Stomach (tissue), 9 donors: ENCODE results near the gene BAG3. TPM values are rescaled to one million over a fixed set of nuclear protein-coding genes. Genes with fewer than 3 reads are reported as not detected.

Source experiments
- DNase-seq, 2 donors: peaks; one replicate each; pipeline versions ENCODE4 v3.0.0 to v3.0.0-alpha.2; 2013 to 2019
- H3K27ac ChIP-seq, 5 donors: fragments of 200-600 bp in 4 of 5; sonication (generic) in 4 of 5; one replicate each; pipeline ENCODE4 v1.5.1; 2013 to 2019; ENCODE audit warnings: mild to moderate bottlenecking in 1 of 5, moderate library complexity in 1 of 5
- H3K27me3 ChIP-seq, 3 donors: fragments of 200-600 bp; sonication (generic); one replicate each; pipeline ENCODE4 v1.5.1; 2017 to 2019; ENCODE audit warnings: mixed run types in 1 of 3
- H3K36me3 ChIP-seq, 4 donors: fragments of 200-600 bp; sonication (generic); 1 replicate in 3 of 4; 2 replicates in 1 of 4; pipeline ENCODE4 v1.5.1; 2016 to 2019
- H3K4me1 ChIP-seq, 4 donors: fragments of 200-600 bp; sonication (generic); one replicate each; pipeline ENCODE4 v1.5.1; 2016 to 2019
- H3K4me3 ChIP-seq, 4 donors: fragments of 200-600 bp; sonication (generic) in 3 of 4; one replicate each; pipeline ENCODE4 v1.5.1; 2016 to 2019; ENCODE audit warnings: mild to moderate bottlenecking in 1 of 4
- H3K9me3 ChIP-seq, 4 donors: fragments of 200-600 bp; sonication (generic); one replicate each; pipeline ENCODE4 v1.5.1; 2016 to 2019
- EP300 ChIP-seq: sonication (generic); formaldehyde crosslinking; IDR thresholded peaks from one replicate; pipeline ENCODE4 v1.6.1; 2017; ENCODE audit warnings: antibody characterized with exemption
- POLR2A ChIP-seq, 4 donors: fragments of 450-650 bp; IDR thresholded peaks; one replicate each; pipeline ENCODE4 v1.6.1; 2016; ENCODE audit warnings: antibody characterized with exemption in 4 of 4, control low read depth in 2 of 4, mild to moderate bottlenecking in 1 of 4, moderate library complexity in 1 of 4
- POLR2AphosphoS5 ChIP-seq, 3 donors: sonication (generic); formaldehyde crosslinking; IDR thresholded peaks; one replicate each; pipeline ENCODE4 v1.6.1; 2016; ENCODE audit warnings: antibody characterized with exemption in 3 of 3
- WGBS, 5 donors: extraction: QIAGEN DNeasy Blood & Tissue Kit in 3 of 5; methylation state at CpG; one replicate each; pipeline versions ENCODE4 v1.1.5 to v1.1.7; 2013 to 2018; 5-methylcytosine and 5-hydroxymethylcytosine counted together
- intact Hi-C: fragments of 100-400 bp; cut with DNase I; formaldehyde crosslinking; loops from one replicate; pipeline ENCODE4 v1.15.1; 2023; ENCODE audit warnings: low total_unique reads
- polyA plus RNA-seq, 3 donors: library from polyadenylated mRNA; stranded (reverse); fragments of 200-250 nt; gene quantifications; one replicate each; pipeline ENCODE4 v1.2.3, GENCODE V29; 2013
- total RNA-seq, 5 donors: library from RNA; depleted of rRNA; stranded (reverse); fragments of >200 nt; gene quantifications; one replicate each; pipeline versions ENCODE4 v1.1.0 to v1.2.3, GENCODE V29; 2014 to 2016
- TF ChIP-seq, protein P1 (sequence below), 7 experiments: fragments of 450-650 bp in 4 of 7; fragments of 200-600 bp in 3 of 7; sonication (generic) in 3 of 7; IDR thresholded peaks; one replicate each; pipeline ENCODE4 v1.5.1; 2016 to 2019; ENCODE audit warnings: antibody characterized with exemption in 7 of 7, control low read depth in 2 of 7, mild to moderate bottlenecking in 1 of 7
- donor health status: healthy with polysubstance abuse.
- donor health status: Bipolar disorder and iron deficiency.
- donor health status: healthy.

Gene BAG3
- total and polyA plus RNA-seq, 8 donors = 8.4 to 113 (median 27.3) TPM

DNA sequence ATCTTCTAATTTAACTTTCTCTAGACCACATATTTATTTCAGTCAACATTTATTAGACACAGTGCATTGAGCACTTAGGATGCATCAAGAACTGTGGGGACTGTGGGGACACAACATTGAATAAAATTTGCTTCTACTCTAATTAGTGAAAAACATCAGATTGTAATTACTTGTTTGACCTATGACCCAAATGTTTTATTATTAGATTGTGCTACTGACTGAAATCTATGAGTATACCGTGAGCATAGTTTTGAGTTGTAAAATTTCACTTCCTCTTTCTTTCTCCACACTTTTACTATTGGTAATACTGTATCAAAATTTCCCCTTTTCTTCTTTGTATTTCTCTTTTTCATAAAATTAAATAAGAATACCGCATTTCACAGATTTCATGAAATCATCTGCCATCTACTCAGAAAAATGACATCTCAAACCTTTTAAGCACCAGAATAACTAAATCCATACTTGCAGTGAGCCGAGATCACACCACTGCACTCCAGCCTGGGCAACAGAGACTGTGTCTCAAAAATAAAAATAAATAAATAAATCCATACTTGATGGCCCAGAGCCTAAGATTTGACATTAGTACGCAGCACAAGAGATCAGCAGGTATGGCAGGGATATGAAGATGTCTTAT is 49.3 kb downstream of the BAG3 start:
- 82 to 87% (median 84%) methylated on average over 4 of the region's 4 CpGs for WGBS, 5 donors
- no peak for DNase-seq
- Histone ChIP-seq H3K4me3 (no peak overlapping the region), H3K4me1 (peaks cover 0 to 4% (median 0%) of the 10 kb centered on the region in 4 donors), H3K9me3 (no peaks in the 10 kb centered on the region), H3K36me3 (no peaks in the 10 kb centered on the region), H3K27me3 (no peaks in the 10 kb centered on the region), H3K27ac (no peak overlapping the region)
- TF ChIP-seq EP300 = no peak
- TF ChIP-seq, protein P1, sequence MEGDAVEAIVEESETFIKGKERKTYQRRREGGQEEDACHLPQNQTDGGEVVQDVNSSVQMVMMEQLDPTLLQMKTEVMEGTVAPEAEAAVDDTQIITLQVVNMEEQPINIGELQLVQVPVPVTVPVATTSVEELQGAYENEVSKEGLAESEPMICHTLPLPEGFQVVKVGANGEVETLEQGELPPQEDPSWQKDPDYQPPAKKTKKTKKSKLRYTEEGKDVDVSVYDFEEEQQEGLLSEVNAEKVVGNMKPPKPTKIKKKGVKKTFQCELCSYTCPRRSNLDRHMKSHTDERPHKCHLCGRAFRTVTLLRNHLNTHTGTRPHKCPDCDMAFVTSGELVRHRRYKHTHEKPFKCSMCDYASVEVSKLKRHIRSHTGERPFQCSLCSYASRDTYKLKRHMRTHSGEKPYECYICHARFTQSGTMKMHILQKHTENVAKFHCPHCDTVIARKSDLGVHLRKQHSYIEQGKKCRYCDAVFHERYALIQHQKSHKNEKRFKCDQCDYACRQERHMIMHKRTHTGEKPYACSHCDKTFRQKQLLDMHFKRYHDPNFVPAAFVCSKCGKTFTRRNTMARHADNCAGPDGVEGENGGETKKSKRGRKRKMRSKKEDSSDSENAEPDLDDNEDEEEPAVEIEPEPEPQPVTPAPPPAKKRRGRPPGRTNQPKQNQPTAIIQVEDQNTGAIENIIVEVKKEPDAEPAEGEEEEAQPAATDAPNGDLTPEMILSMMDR (IDR thresholded peaks at IDR 0.05) = no peak
- TF ChIP-seq POLR2AphosphoS5 (IDR thresholded peaks at IDR 0.05) = no peak
- TF ChIP-seq POLR2A (IDR thresholded peaks at IDR 0.05) = no peak
- intact Hi-C loops = no loop called here

GRCh38 chr10:119701861-119702260 is 50.7 kb downstream of the BAG3 start:
- intact Hi-C loops = no loop called here
- no peaks in the 10 kb centered on the region for H3K36me3 ChIP-seq
- H3K4me1 ChIP-seq = peaks cover 0 to 4% (median 0%) of the 10 kb centered on the region in 4 donors
- H3K27ac ChIP-seq = no peak overlapping the region
- no peak for DNase-seq
- 25 to 47% (median 39%) methylated on average over 7 of the region's 7 CpGs for WGBS, 5 donors
- TF ChIP-seq POLR2A (IDR thresholded peaks at IDR 0.05) (no peak), EP300 (no peak), POLR2AphosphoS5 (IDR thresholded peaks at IDR 0.05) (no peak)
- TF ChIP-seq, protein P1 (IDR thresholded peaks at IDR 0.05) = no peak
- no peak overlapping the region for H3K4me3 ChIP-seq
- H3K9me3 ChIP-seq = peaks cover 0 to 6% (median 0%) of the 10 kb centered on the region in 4 donors
- no peaks in the 10 kb centered on the region for H3K27me3 ChIP-seq

- intact Hi-C loops = no loop called here
- WGBS, 5 donors = 77 to 91% (median 80%) methylated on average over 2 of the region's 2 CpGs
- H3K36me3 ChIP-seq = no peaks in the 10 kb centered on the region
- H3K27ac ChIP-seq = no peak overlapping the region
- no peak for TF ChIP-seq EP300
- TF ChIP-seq, protein P1 (IDR thresholded peaks at IDR 0.05) = no peak
- TF ChIP-seq POLR2AphosphoS5 (IDR thresholded peaks at IDR 0.05) = no peak
- TF ChIP-seq POLR2A (IDR thresholded peaks at IDR 0.05) = no peak
- peaks cover 0 to 4% (median 0%) of the 10 kb centered on the region in 4 donors for H3K4me1 ChIP-seq
- H3K4me3 ChIP-seq = no peak overlapping the region
- H3K27me3 ChIP-seq = no peaks in the 10 kb centered on the region
- peaks cover 0 to 6% (median 0%) of the 10 kb centered on the region in 4 donors for H3K9me3 ChIP-seq
- DNase-seq = no peak
Observed at GRCh38 chr10:119702583-119702982, 51.4 kb downstream of the BAG3 start.

DNA sequence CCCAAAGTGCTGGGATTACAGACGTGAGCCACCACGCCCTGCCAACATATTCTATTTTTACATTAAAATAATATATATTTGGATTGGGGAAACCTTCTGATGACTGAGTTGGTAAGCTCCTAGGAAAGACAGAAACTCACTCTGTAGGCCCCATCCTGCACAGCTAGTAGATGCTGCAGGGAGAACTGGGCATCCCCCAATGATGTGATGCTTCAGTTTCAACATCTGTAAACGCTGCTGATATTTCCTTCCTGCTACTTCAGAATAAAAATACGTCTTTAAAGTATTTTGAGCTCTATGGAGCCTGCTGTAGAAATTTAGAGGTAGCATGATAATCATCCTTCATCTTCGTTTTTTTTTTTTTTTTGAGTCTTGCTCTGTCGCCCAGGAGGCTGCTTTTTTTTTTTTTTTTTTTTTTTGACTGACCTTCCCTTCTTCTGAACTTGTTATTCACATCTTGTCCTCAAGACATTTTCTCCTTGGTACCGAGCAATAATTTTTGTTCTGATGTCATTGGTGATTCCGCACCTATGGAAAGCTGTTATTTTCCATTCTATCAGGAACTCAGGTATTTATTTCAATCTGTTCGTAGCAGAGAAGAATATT is 52.8 kb downstream of the BAG3 start:
- DNase-seq = no peak
- peaks cover 0 to 4% (median 0%) of the 10 kb centered on the region in 4 donors for H3K4me1 ChIP-seq
- H3K9me3 ChIP-seq = peaks cover 0 to 6% (median 0%) of the 10 kb centered on the region in 4 donors
- intact Hi-C loops = no loop called here
- no peak overlapping the region for H3K4me3 ChIP-seq
- TF ChIP-seq POLR2AphosphoS5 (IDR thresholded peaks at IDR 0.05) = no peak
- no peak for TF ChIP-seq POLR2A (IDR thresholded peaks at IDR 0.05)
- TF ChIP-seq, protein P1 (IDR thresholded peaks at IDR 0.05) = no peak
- TF ChIP-seq EP300 = no peak
- WGBS, 5 donors = 80 to 90% (median 89%) methylated on average over 9 of the region's 9 CpGs
- H3K36me3 ChIP-seq = no peaks in the 10 kb centered on the region
- no peak overlapping the region for H3K27ac ChIP-seq
- H3K27me3 ChIP-seq = no peaks in the 10 kb centered on the region
